OCI-LY3 (cell line): Measurements from ENCODE around the gene R3HCC1L.

Experiments used
- H2AFZ ChIP-seq: fragments of 200-600, 300-600 bp; shearing (Covaris generic); 2 replicates; pipeline ENCODE4 v1.6.0; 2014; ENCODE audit warnings: antibody characterized with exemption, low read depth, low read length
- H3K27ac ChIP-seq: fragments of 200-600, 300-600 bp; sonication (generic); 2 replicates; pipeline ENCODE4 v1.5.1; 2014; ENCODE audit warnings: mild to moderate bottlenecking, low read length, moderate library complexity, mixed read lengths
- H3K27me3 ChIP-seq: fragments of 200-600, 300-600 bp; sonication (generic); 2 replicates; pipeline ENCODE4 v1.6.1; 2014; ENCODE audit warnings: low read depth, low read length, mixed read lengths
- H3K36me3 ChIP-seq: fragments of 200-600, 300-600 bp; sonication (generic); replicated peaks from 2 replicates; pipeline ENCODE3; 2014; ENCODE audit warnings: low read depth, low read length, mixed read lengths
- H3K4me1 ChIP-seq: fragments of 300-600, 200-600 bp; sonication (generic); 2 replicates; pipeline ENCODE4 v1.6.1; 2014; ENCODE audit warnings: low read length, mixed read lengths
- H3K4me2 ChIP-seq: fragments of 200-600, 300-600 bp; sonication (generic); 2 replicates; pipeline ENCODE4 v1.6.1; 2014; ENCODE audit warnings: low read length, mixed read lengths
- H3K4me3 ChIP-seq: fragments of 300-600, 200-600 bp; sonication (generic); 2 replicates; pipeline ENCODE4 v1.5.1; 2014; ENCODE audit warnings: antibody characterized with exemption, mild to moderate bottlenecking, low read length, moderate library complexity
- H3K79me2 ChIP-seq: fragments of 300-600, 200-600 bp; shearing (Covaris generic); 2 replicates; pipeline ENCODE4 v1.6.1; 2014; ENCODE audit warnings: mild to moderate bottlenecking, low read length, mixed read lengths
- H3K9ac ChIP-seq: fragments of 300-600, 200-600 bp; shearing (Covaris generic); 2 replicates; pipeline ENCODE4 v1.6.0; 2014; ENCODE audit warnings: mild to moderate bottlenecking, low read length, moderate library complexity
- H3K9me3 ChIP-seq: fragments of 200-600, 300-600 bp; shearing (Covaris generic); 2 replicates; pipeline ENCODE4 v1.6.1; 2014; ENCODE audit warnings: low read length, mixed read lengths; ENCODE audit not compliant: insufficient read depth
- H4K20me1 ChIP-seq: fragments of 200-600, 300-600 bp; sonication (generic); 2 replicates; pipeline ENCODE4 v1.6.1; 2016; ENCODE audit warnings: low read length, mixed read lengths; ENCODE audit not compliant: insufficient read depth
- EZH2phosphoT487 ChIP-seq: fragments of 200-600 bp; shearing (Covaris generic); IDR thresholded peaks from 2 replicates; pipeline ENCODE4 v1.6.1; 2018; ENCODE audit warnings: antibody characterized with exemption, mixed run types, low read depth
- TF ChIP-seq, protein P1 (sequence below): fragments of 200-600, 300-600 bp; sonication (generic); IDR thresholded peaks from 2 replicates; pipeline ENCODE4 v1.5.1; 2014; ENCODE audit warnings: antibody characterized with exemption, low read length, low read depth

R3HCC1L gene

DNA sequence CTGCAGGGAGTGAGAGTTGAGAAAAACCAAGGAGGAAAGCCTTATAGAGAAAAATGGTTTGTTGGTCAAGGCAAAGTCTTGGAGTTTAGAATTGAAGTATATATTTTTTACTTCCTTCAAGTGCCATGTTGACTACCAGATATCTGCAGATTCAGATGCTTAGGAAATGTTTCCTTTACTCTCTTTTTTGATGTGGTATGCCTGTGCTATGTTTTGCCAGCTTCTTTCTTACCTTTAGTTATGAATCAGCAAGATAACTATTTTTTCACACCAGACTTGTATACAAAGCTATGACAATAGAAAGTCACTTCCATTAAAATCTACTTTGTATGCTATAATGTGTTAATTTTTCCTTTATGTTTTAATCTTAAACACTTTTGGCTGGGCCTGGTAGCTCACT lies 3.6 kb downstream of the R3HCC1L start:
- Histone ChIP-seq H2AFZ (no peak overlapping the region), H3K27ac (no peak overlapping the region), H3K4me2 (no peak overlapping the region), H3K9me3 (no peaks in the 10 kb centered on the region), H3K4me1 (peaks cover 44% of the 10 kb centered on the region), H3K4me3 (no peak overlapping the region), H3K36me3 (peaks cover 3% of the 10 kb centered on the region), H3K27me3 (no peaks in the 10 kb centered on the region), H3K9ac (no peak overlapping the region), H3K79me2 (peaks cover 84% of the 10 kb centered on the region), H4K20me1 (peaks cover 41% of the 10 kb centered on the region)
- TF ChIP-seq EZH2phosphoT487, result no peak
- TF ChIP-seq, protein P1, sequence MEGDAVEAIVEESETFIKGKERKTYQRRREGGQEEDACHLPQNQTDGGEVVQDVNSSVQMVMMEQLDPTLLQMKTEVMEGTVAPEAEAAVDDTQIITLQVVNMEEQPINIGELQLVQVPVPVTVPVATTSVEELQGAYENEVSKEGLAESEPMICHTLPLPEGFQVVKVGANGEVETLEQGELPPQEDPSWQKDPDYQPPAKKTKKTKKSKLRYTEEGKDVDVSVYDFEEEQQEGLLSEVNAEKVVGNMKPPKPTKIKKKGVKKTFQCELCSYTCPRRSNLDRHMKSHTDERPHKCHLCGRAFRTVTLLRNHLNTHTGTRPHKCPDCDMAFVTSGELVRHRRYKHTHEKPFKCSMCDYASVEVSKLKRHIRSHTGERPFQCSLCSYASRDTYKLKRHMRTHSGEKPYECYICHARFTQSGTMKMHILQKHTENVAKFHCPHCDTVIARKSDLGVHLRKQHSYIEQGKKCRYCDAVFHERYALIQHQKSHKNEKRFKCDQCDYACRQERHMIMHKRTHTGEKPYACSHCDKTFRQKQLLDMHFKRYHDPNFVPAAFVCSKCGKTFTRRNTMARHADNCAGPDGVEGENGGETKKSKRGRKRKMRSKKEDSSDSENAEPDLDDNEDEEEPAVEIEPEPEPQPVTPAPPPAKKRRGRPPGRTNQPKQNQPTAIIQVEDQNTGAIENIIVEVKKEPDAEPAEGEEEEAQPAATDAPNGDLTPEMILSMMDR, result no peak

DNA sequence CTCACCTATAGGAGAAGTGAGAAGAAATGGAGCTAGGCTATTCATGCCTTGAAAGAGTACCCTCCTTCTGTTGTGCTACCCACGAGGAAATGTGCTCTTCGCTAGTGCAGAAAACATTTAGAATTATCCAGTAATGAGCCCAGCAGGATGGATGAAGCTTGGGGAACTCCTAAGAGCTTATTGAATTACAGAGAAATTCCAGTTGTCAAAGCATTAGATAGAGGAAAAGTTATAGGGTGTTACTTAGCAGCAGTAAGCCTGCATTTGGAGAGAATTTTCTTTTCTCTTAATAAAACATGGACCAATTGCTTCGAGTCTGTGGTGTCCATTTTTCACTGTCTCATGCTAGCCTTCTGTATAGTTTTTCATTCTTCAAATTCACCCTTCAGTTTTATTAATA lies 5.0 kb downstream of the R3HCC1L start:
- Histone ChIP-seq H3K27me3 (no peaks in the 10 kb centered on the region), H3K4me3 (no peak overlapping the region), H3K79me2 (peaks cover 96% of the 10 kb centered on the region), H3K4me2 (no peak overlapping the region), H3K4me1 (peaks cover 31% of the 10 kb centered on the region), H4K20me1 (peaks cover 48% of the 10 kb centered on the region), H2AFZ (no peak overlapping the region), H3K9me3 (no peaks in the 10 kb centered on the region), H3K27ac (no peak overlapping the region), H3K36me3 (peaks cover 3% of the 10 kb centered on the region), H3K9ac (no peak overlapping the region)
- TF ChIP-seq, protein P1, result no peak
- no peak for TF ChIP-seq EZH2phosphoT487

DNA sequence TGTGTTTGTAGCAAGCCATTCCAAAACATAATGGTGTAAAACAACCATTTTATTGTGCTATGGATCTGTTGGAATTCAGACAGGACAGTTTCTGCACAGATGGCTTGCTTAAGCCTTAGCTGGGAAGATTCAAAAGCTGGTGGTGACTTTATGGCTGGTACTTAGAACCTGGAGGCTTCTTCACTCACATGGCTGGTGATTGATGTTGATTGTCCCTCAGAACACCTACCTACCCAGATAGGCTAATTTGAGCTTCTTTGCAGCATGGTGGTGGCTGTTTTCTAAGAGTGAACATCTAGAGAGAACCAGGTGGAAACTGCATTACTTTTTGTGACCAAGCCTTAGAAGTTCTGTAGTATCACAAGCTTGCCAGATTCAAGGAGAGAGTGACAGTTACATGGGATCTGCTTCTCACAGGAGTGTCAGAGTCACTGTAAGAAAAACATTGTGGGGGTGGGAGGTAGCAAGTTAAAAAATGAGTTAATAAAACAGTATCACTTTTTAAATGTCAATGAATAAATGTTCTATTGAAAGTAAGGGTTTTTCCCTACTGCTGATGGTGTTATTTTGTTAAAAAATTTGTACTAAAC lies 7.1 kb downstream of the R3HCC1L start:
- no peaks in the 10 kb centered on the region for H3K27me3 ChIP-seq
- H2AFZ ChIP-seq, result no peak overlapping the region
- no peak for TF ChIP-seq EZH2phosphoT487
- TF ChIP-seq, protein P1, result no peak
- H3K79me2 ChIP-seq, result peaks cover 96% of the 10 kb centered on the region
- no peak overlapping the region for H3K4me2 ChIP-seq
- H4K20me1 ChIP-seq, result peaks cover 54% of the 10 kb centered on the region
- H3K4me3 ChIP-seq, result no peak overlapping the region
- H3K27ac ChIP-seq, result no peak overlapping the region
- peaks cover 25% of the 10 kb centered on the region for H3K4me1 ChIP-seq
- H3K9me3 ChIP-seq, result 0 out of 2 replicates have a peak, but pooled peaks cover 3% of the 10 kb centered on the region
- H3K9ac ChIP-seq, result no peak overlapping the region
- H3K36me3 ChIP-seq, result peaks cover 9% of the 10 kb centered on the region

GRCh38 chr10:98144985-98145384 lies 10.5 kb downstream of the R3HCC1L start:
- Histone ChIP-seq H3K9ac (no peak overlapping the region), H3K27ac (no peak overlapping the region), H3K36me3 (peaks cover 18% of the 10 kb centered on the region), H3K4me3 (no peak overlapping the region), H2AFZ (no peak overlapping the region), H3K4me2 (no peak overlapping the region), H3K4me1 (peaks cover 18% of the 10 kb centered on the region), H3K9me3 (peaks cover 19% of the 10 kb centered on the region; the same call in 1 of the 2 replicates), H3K27me3 (no peaks in the 10 kb centered on the region), H3K79me2 (peaks cover 96% of the 10 kb centered on the region), H4K20me1 (peaks cover 37% of the 10 kb centered on the region)
- TF ChIP-seq, protein P1, result no peak
- no peak for TF ChIP-seq EZH2phosphoT487
